Astrocyte of the spinal cord (primary cell): ENCODE measurements around the gene ATP8B1.

Experiments used
- DNase-seq: peaks from one replicate; pipeline ENCODE4 v3.0.0; 2011; ENCODE audit warnings: low read depth, low spot score
- H3K4me3 ChIP-seq: 2 replicates; pipeline ENCODE4 v1.5.1; 2011; ENCODE audit warnings: low read depth, mild to moderate bottlenecking, low read length, moderate library complexity
- CTCF ChIP-seq: IDR thresholded peaks from 2 replicates; pipeline ENCODE4 v1.5.1; 2012; ENCODE audit warnings: low read depth, mild to moderate bottlenecking, low read length, inconsistent platforms
- in situ Hi-C: cut with HindIII; loops from 2 replicates; pipeline ENCODE4 v1.10.0; 2017; ENCODE audit warnings: low sequenced_read_pairs

The ATP8B1 gene

GRCh38 chr18:57687970-57688369 is 115.1 kb downstream of the ATP8B1 start:
- DNase-seq, result no peak
- in situ Hi-C loops, result no loop called here
- TF ChIP-seq CTCF, result no peak
- H3K4me3 ChIP-seq, result no peak overlapping the region

GRCh38 chr18:57683470-57683869 is 119.6 kb downstream of the ATP8B1 start:
- no peak for DNase-seq
- H3K4me3 ChIP-seq, result no peak overlapping the region
- no peak for TF ChIP-seq CTCF
- in situ Hi-C loops, result no loop called here

DNA sequence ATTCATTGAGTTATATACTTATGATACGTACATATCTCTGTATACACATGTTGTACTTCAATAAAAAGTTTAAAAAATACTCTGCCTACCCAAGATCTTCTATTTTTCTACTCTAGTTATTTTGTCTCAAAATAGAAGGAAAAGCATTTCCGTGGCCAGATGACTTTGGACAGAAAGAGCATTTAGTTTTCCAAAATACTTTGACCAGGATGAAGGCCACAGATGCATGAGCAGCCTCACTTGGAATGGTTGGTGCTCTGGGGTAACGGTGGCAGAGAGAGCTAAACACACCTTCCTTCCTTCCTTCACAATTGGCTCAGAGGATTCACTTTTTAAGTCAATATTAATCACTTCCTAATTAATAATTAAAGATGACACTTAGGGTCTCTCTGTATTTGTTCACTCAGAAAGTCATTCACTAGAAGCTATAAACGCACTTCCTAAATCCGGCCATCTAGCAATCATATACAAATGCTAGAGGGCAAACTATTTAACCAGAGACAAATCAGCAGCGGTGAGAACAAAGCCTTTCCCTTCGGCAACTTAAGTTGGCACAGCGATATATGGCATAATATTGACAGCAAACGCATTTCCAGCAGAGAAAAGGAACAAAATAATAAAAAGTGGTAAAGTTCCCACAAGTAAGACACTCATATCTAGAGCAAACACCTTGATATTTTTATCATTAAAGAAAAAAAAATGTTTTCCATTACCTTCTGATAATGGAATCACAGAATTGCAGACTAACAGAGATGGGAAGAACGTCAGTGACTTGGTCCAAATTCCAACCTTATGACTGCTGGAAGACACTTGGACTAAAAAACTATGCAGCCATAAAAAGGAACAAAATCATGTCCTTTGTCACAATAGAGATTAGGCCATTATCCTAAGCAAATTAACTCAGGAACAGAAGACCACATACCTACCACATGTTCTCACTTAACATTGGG is 125.6 kb downstream of the ATP8B1 start:
- in situ Hi-C loops, result no loop called here
- H3K4me3 ChIP-seq, result no peak overlapping the region
- no peak for TF ChIP-seq CTCF
- DNase-seq, result no peak

- H3K4me3 ChIP-seq, result no peak overlapping the region
- no peak for TF ChIP-seq CTCF
- DNase-seq, result no peak
- in situ Hi-C loops, result no loop called here
Observed at GRCh38 chr18:57674891-57675290, 128.2 kb downstream of the ATP8B1 start.

GRCh38 chr18:57670046-57670445 is 133.1 kb downstream of the ATP8B1 start:
- in situ Hi-C loops, result no loop called here

GRCh38 chr18:57668021-57668420 is 135.1 kb downstream of the ATP8B1 start:
- H3K4me3 ChIP-seq, result no peak overlapping the region
- DNase-seq, result no peak
- in situ Hi-C loops, result no loop called here
- TF ChIP-seq CTCF, result no peak

More at GRCh38 chr18:57670046-57670445, 133.1 kb downstream of the ATP8B1 start:
- H3K4me3 ChIP-seq, result no peak overlapping the region
- DNase-seq, result no peak
- TF ChIP-seq CTCF, result no peak
